Measurements from ENCODE around the gene CYTH4. TPM values are rescaled to one million over a fixed set of nuclear protein-coding genes. Genes with fewer than 3 reads are reported as not detected.

CYTH4 gene
- total and polyA plus RNA-seq, 2 experiments from 2014 or later = not detected

DNA sequence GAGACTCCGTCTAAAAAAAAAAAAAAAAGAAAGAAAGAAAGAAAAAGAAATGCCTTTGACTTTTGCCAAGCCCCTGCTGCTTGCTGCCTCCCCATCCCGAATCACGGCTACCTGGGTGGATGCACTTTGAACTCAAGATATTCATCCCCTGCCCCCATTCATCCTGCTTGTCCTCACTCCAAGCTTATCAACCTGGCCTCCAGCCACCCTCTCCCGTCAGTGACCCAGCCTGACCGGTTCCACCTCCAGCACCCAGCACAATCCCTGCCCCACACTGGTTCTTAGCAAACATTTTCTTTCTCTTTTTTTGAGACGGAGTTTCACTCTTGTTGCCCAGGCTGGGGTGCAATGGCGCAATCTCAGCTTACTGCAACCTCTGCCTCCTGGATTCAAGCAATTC lies 44.4 kb downstream of the CYTH4 start:
- H3K4me3 Mint-ChIP-seq = no peak overlapping the region
- H4K20me1 ChIP-seq (replicated peaks; ENCODE audit: insufficient read depth) = no peaks in the 10 kb centered on the region
- TF ChIP-seq ZNF114 (CRISPR knock-in tag; IDR thresholded peaks at IDR 0.05) = no peak
- TF ChIP-seq, protein P1, sequence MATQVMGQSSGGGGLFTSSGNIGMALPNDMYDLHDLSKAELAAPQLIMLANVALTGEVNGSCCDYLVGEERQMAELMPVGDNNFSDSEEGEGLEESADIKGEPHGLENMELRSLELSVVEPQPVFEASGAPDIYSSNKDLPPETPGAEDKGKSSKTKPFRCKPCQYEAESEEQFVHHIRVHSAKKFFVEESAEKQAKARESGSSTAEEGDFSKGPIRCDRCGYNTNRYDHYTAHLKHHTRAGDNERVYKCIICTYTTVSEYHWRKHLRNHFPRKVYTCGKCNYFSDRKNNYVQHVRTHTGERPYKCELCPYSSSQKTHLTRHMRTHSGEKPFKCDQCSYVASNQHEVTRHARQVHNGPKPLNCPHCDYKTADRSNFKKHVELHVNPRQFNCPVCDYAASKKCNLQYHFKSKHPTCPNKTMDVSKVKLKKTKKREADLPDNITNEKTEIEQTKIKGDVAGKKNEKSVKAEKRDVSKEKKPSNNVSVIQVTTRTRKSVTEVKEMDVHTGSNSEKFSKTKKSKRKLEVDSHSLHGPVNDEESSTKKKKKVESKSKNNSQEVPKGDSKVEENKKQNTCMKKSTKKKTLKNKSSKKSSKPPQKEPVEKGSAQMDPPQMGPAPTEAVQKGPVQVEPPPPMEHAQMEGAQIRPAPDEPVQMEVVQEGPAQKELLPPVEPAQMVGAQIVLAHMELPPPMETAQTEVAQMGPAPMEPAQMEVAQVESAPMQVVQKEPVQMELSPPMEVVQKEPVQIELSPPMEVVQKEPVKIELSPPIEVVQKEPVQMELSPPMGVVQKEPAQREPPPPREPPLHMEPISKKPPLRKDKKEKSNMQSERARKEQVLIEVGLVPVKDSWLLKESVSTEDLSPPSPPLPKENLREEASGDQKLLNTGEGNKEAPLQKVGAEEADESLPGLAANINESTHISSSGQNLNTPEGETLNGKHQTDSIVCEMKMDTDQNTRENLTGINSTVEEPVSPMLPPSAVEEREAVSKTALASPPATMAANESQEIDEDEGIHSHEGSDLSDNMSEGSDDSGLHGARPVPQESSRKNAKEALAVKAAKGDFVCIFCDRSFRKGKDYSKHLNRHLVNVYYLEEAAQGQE (IDR thresholded peaks at IDR 0.05; ENCODE audit: unreplicated experiment) = no peak
- no peak for TF ChIP-seq STAT1 (IDR thresholded peaks at IDR 0.05; ENCODE audit: unreplicated experiment)
- TF ChIP-seq, protein P2, sequence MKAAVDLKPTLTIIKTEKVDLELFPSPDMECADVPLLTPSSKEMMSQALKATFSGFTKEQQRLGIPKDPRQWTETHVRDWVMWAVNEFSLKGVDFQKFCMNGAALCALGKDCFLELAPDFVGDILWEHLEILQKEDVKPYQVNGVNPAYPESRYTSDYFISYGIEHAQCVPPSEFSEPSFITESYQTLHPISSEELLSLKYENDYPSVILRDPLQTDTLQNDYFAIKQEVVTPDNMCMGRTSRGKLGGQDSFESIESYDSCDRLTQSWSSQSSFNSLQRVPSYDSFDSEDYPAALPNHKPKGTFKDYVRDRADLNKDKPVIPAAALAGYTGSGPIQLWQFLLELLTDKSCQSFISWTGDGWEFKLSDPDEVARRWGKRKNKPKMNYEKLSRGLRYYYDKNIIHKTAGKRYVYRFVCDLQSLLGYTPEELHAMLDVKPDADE (IDR thresholded peaks at IDR 0.05) = no peak
- TF ChIP-seq NANOG (IDR thresholded peaks at IDR 0.05; ENCODE audit: borderline replicate concordance) = no peak
- TF ChIP-seq JUNB (IDR thresholded peaks at IDR 0.05; ENCODE audit: unreplicated experiment) = no peak
- TF ChIP-seq EZH2phosphoT487 (IDR thresholded peaks at IDR 0.05; ENCODE audit: unreplicated experiment) = no peak
- TF ChIP-seq CREB1 (CRISPR knock-in tag; IDR thresholded peaks at IDR 0.05; ENCODE audit: low read depth) = no peak
- TF ChIP-seq POLR2AphosphoS5 (IDR thresholded peaks at IDR 0.05; ENCODE audit: low read depth) = no peak
- TF ChIP-seq, protein P3, sequence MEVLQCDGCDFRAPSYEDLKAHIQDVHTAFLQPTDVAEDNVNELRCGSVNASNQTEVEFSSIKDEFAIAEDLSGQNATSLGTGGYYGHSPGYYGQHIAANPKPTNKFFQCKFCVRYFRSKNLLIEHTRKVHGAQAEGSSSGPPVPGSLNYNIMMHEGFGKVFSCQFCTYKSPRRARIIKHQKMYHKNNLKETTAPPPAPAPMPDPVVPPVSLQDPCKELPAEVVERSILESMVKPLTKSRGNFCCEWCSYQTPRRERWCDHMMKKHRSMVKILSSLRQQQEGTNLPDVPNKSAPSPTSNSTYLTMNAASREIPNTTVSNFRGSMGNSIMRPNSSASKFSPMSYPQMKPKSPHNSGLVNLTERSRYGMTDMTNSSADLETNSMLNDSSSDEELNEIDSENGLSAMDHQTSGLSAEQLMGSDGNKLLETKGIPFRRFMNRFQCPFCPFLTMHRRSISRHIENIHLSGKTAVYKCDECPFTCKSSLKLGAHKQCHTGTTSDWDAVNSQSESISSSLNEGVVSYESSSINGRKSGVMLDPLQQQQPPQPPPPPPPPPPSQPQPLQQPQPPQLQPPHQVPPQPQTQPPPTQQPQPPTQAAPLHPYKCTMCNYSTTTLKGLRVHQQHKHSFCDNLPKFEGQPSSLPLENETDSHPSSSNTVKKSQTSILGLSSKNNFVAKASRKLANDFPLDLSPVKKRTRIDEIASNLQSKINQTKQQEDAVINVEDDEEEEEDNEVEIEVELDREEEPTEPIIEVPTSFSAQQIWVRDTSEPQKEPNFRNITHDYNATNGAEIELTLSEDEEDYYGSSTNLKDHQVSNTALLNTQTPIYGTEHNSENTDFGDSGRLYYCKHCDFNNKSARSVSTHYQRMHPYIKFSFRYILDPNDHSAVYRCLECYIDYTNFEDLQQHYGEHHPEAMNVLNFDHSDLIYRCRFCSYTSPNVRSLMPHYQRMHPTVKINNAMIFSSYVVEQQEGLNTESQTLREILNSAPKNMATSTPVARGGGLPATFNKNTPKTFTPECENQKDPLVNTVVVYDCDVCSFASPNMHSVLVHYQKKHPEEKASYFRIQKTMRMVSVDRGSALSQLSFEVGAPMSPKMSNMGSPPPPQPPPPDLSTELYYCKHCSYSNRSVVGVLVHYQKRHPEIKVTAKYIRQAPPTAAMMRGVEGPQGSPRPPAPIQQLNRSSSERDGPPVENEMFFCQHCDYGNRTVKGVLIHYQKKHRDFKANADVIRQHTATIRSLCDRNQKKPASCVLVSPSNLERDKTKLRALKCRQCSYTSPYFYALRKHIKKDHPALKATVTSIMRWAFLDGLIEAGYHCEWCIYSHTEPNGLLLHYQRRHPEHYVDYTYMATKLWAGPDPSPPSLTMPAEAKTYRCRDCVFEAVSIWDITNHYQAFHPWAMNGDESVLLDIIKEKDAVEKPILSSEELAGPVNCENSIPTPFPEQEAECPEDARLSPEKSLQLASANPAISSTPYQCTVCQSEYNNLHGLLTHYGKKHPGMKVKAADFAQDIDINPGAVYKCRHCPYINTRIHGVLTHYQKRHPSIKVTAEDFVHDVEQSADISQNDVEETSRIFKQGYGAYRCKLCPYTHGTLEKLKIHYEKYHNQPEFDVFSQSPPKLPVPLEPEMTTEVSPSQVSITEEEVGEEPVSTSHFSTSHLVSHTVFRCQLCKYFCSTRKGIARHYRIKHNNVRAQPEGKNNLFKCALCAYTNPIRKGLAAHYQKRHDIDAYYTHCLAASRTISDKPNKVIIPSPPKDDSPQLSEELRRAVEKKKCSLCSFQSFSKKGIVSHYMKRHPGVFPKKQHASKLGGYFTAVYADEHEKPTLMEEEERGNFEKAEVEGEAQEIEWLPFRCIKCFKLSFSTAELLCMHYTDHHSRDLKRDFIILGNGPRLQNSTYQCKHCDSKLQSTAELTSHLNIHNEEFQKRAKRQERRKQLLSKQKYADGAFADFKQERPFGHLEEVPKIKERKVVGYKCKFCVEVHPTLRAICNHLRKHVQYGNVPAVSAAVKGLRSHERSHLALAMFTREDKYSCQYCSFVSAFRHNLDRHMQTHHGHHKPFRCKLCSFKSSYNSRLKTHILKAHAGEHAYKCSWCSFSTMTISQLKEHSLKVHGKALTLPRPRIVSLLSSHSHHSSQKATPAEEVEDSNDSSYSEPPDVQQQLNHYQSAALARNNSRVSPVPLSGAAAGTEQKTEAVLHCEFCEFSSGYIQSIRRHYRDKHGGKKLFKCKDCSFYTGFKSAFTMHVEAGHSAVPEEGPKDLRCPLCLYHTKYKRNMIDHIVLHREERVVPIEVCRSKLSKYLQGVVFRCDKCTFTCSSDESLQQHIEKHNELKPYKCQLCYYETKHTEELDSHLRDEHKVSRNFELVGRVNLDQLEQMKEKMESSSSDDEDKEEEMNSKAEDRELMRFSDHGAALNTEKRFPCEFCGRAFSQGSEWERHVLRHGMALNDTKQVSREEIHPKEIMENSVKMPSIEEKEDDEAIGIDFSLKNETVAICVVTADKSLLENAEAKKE (CRISPR knock-in tag; IDR thresholded peaks at IDR 0.05) = no peak
- TF ChIP-seq, protein P4, sequence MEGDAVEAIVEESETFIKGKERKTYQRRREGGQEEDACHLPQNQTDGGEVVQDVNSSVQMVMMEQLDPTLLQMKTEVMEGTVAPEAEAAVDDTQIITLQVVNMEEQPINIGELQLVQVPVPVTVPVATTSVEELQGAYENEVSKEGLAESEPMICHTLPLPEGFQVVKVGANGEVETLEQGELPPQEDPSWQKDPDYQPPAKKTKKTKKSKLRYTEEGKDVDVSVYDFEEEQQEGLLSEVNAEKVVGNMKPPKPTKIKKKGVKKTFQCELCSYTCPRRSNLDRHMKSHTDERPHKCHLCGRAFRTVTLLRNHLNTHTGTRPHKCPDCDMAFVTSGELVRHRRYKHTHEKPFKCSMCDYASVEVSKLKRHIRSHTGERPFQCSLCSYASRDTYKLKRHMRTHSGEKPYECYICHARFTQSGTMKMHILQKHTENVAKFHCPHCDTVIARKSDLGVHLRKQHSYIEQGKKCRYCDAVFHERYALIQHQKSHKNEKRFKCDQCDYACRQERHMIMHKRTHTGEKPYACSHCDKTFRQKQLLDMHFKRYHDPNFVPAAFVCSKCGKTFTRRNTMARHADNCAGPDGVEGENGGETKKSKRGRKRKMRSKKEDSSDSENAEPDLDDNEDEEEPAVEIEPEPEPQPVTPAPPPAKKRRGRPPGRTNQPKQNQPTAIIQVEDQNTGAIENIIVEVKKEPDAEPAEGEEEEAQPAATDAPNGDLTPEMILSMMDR (conservative IDR thresholded peaks at IDR 0.05; ENCODE audit: low read depth in 2 of 2) = no peak
- TF ChIP-seq EZH2 (IDR thresholded peaks at IDR 0.05; ENCODE audit: low read depth, unreplicated experiment) = no peak
- TF ChIP-seq ZNF331 (CRISPR knock-in tag; IDR thresholded peaks at IDR 0.05; ENCODE audit: low read depth) = no peak

More for the DNA sequence above, 44.4 kb downstream of the CYTH4 start:
- H3K4me1 Mint-ChIP-seq = peaks cover 29% of the 10 kb centered on the region
- no peaks in the 10 kb centered on the region for H3K36me3 Mint-ChIP-seq (ENCODE audit: low read depth)
- peaks cover 51% of the 10 kb centered on the region for H3K27me3 Mint-ChIP-seq (ENCODE audit: insufficient read depth, low read depth, poor library complexity)
- ATAC-seq (no peak), DNase-seq (ENCODE audit: low spot score) (no peak)
- Histone ChIP-seq H3K4me2 (no peak overlapping the region), H3F3A (replicated peaks; ENCODE audit: low read depth) (peaks cover 5% of the 10 kb centered on the region; the same call in 1 of the 2 replicates), H2AFZ (no peak overlapping the region), H3K4me1 (ENCODE audit: insufficient read depth) (peaks cover 26% of the 10 kb centered on the region), H3K36me3 (ENCODE audit: insufficient read depth) (no peaks in the 10 kb centered on the region), H3K79me2 (replicated peaks; ENCODE audit: insufficient read depth) (no peaks in the 10 kb centered on the region), H3K4me3 (no peak overlapping the region), H3K27ac (ENCODE audit: low read depth) (no peak overlapping the region), H3K9me2 (ENCODE audit: insufficient read depth) (no peaks in the 10 kb centered on the region), H3K27me3 (ENCODE audit: insufficient read depth) (peaks cover 34% of the 10 kb centered on the region)
- no peak overlapping the region for H3K27ac Mint-ChIP-seq
- no peaks in the 10 kb centered on the region for H3K9me3 Mint-ChIP-seq

Measured in GM23338 (cell line).